GM18507 (cell line): Measurements from ENCODE around the gene ATP2B2.

Experiments used
- DNase-seq: peaks from one replicate; pipeline ENCODE4 v3.0.0; 2011; ENCODE audit warnings: low read depth; ENCODE audit not compliant: insufficient read length; ENCODE audit errors: extremely low spot score
- FAIRE-seq: peaks from 2 replicates; lab custom pipeline; 2011; peaks lifted over from hg19 to GRCh38; lab: Jason Lieb, UNC

ATP2B2 gene

DNA sequence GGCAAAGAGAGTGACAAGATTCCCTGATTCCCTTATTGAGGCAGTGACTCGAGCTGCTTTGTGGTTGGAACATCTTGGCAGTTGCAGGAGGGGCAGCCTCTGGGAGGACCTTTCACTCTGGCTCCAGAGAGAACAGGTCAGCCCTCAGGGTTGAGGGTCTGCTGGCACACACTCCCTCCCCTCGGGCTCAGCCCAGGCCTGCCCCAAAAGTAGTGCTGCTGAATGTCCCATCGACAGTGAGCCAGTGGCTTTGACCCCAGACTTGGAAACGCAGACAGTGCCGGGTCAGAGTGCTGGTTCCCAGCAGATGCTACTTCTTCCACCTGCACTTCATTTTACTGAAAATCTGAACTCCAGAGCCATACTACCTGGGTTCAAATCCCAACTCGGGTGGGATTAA, 25.6 kb upstream of the ATP2B2 start:
- DNase-seq (no peak), FAIRE-seq (no peak)

DNA sequence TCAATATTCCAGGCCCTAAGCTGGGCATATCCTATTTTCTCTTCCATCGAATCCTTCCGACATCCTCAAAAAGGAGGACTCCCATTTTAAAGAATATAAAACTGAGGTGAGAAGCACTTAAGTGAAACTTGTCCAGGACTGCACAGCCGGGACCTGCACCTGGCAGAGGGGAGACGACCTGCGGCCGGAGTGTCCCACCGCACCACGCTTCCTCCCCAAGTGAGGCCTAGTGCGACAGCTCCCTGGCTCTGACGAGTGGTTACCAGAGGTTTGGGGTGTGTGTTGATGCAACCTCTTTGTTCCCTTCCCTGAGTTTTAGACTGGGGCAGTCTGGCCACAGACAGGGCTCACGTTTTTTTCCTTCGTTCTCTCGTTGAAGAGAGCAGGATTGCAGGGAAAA, 24.9 kb upstream of the ATP2B2 start:
- FAIRE-seq (no peak), DNase-seq (no peak)

DNA sequence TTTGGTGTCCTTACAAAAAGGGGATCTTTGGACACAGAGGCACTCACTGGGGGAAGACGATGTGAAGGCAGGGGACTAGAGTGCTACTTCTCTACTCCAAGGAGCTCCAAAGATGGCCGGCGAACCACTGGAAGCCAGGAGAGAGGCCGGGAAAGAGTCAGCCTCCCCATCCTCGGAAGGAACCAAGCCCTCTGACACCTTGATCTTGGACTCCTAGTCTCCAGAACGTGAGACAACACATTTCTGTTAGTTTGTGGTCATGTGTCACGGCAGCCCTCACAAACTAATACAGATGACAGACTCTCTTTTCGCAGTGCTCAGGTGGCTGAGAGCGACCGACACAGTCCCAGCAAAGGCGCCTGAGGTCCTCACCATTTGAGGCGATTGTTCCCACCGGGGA, 24.4 kb upstream of the ATP2B2 start:
- FAIRE-seq, result no peak
- DNase-seq, result no peak

DNA sequence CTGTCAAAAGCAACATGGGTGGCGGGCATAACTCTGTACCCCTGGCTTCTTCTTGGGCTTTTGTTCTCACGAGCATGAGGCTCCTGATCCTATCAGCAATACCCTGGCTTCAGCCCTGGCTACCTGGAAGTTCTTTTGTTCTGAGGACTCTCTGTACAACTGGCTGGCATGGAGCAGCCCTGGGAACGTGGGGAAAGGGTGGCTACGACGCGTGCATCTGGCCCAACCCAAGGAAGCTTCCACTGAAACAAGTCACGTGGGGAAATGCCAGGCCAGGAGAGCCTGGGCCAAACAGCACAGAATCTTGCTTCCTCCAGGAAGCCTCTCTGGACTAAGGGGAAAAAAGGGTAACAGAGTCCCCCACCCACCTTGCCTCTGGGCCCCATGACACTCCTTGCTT, 22.7 kb upstream of the ATP2B2 start:
- DNase-seq (no peak), FAIRE-seq (no peak)

DNA sequence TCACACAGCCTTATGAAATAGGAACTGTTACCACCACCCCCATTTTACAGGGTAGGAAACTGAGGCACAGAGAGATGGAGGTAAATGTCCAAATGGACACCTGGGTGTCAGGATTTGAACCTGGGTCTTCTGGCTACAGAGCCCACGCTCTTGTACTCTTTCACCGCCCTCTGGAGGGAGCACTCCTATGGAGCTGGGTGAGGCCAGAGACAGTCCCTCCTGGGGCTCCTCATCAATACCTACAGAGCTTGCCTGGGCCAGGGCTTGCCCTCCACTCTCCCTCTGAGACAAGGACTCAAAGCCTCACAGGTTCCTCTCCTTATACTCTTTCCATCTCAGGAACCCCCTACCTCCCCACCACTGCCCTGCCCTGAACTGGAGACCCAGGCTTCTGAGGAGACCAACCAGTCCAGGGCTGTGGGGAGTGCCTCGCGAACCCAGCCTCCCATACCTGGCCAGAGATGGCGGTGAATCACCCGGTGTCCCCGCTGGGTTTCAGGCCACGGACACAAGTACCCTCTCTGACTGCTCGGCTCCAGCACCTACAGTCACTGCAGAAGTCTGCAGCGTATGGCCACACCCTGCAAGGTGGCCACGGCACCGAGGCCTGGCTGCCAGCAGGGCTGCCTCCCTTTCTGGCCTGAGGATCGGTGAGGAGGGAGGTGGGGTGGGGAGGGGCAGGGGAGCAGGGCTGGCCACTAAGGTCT, 22.1 kb upstream of the ATP2B2 start:
- no peak for FAIRE-seq
- DNase-seq, result no peak

DNA sequence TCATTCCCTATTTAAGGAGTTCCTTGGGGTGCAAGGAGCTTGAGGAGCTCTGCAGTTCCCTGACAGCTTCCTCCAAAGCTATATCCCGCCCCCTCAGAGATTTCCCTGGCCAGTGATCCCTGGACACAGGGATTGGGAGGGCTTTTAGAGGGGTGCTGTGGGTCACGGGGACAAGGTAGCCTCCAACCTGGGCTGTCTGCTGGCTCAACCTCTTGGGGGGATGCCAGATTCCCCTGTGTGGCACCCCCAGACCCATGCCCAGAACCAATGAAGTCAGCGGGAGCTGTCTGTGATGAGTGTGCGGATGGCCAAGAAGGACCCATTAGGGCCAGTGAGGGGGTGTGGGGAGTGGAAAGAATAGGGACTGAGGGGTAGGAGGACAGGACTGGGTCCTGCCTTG, 21.0 kb upstream of the ATP2B2 start:
- DNase-seq (no peak), FAIRE-seq (no peak)

DNA sequence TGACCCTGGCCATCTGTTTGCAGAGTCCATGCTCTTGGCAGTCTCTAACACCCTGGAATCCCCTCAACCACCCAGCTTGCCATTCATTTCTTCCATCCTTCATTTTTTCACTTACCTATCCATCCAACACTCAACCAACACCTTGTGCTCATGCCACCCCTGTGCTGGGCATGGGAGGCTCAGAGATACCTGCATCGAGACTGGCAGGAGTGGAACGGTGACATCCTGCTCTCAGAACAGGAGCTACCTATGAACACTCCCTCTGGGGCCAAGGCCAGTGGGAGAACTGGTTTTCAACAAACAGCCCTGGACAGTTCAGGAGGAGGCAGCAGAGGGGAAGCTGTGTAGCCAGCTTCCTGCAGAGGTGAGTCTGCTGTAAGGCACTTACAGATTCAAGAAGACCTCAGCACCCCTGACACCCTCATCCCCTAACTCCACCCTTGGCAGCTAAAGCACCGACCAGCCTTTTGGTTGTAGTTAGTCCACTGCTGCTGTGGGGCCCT, 19.5 kb upstream of the ATP2B2 start:
- DNase-seq (no peak), FAIRE-seq (no peak)

DNA sequence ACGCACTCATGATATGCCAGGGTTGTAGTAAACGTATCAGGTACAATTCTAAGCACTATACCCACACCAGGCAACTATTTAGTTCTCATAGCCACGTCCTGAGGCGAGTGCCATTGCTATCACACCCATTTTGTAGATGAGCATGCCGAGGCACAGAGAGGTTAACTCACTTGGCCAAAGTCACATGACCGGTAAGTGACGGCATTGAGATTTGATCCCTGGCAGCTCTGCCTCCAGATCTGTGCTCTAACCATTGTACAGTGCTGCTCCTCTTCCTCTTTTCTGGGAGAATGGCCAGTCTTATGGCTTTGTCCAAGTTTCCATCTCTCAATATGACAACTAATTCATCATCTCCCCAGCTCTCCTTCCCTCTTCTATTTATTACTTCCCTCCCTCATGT, 18.9 kb upstream of the ATP2B2 start:
- no peak for FAIRE-seq
- DNase-seq, result no peak

DNA sequence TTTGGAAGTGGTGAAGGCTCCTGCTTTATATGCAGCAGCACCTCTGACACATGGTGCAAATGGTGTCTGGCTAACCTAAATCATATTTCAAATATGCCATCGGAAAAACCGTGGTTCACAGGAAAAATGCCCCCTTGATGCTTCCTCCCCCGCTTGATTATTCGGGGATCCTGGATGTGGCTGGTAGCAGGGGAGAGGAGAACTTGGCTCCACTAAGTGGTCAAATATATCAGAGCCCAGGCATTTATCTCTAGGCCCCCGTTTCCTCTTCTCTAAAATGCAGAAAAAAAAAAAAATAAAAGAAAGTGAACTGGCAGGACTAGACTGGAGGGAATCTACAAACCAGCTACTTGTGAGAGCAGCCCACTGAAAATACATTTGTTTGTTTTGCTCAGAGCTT, 18.2 kb upstream of the ATP2B2 start:
- DNase-seq (no peak), FAIRE-seq (no peak)

DNA sequence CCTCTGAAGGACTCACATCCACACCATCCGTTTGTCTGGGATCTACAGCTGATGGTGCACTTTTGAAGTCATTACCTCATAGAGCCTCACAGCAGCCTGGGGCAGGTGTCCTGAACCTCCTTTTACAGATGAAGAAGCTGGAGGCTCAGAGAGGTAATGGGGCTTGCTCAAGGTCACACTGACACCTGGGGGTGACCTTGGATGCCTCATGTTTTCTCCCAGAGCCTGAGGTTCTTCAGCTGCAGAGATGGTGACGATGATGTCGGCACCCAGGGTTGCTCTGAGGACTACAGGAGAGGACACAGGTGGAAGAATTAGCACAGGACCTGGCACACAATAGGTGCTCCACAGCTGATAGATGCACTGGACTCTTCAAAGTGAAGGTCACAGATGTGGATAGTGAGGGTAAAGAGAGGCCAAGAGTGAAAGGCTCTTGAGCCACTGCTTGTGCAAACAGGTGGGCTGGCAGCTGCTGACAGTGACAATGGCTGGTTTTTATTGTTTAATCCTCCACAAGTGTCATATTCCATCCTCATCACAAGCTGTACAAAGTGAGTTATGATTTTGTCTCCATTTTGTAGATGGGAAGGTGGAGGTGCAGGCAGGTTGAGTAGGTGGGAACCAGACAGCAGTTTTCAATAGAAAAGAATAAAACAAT, 17.4 kb upstream of the ATP2B2 start:
- FAIRE-seq (no peak), DNase-seq (no peak)

DNA sequence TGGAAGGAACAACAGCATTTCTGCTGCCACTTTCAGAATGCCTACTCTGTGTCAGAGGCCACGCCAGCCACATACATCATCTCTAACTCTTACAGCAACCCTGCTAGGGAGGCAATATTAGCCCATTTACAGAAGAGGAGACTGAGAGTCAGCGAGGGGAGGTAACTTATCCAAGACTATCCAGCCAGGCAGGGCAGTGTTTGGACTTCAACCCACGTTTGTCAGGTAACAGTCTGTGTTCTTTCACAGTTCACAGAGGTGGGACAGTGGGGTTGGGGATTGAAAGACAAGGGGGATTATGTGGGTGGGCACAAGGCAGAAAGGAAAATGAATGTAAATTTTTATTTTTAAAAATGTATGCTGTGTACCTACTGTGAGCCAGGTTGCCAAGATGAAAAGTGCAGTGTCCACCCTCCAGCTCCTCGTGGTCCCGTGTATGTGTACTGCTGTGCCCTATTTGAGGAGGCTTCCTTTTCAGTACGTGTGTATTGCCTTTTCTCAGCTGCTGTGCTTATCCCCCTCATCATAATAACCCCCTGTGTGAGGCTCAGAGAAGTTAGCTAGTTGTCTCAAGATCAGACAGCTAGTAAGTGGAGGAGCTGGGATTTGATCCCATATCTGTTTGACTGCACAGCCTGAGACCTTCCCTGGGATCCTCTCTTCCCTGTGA, 16.5 kb upstream of the ATP2B2 start:
- no peak for DNase-seq
- FAIRE-seq, result no peak

DNA sequence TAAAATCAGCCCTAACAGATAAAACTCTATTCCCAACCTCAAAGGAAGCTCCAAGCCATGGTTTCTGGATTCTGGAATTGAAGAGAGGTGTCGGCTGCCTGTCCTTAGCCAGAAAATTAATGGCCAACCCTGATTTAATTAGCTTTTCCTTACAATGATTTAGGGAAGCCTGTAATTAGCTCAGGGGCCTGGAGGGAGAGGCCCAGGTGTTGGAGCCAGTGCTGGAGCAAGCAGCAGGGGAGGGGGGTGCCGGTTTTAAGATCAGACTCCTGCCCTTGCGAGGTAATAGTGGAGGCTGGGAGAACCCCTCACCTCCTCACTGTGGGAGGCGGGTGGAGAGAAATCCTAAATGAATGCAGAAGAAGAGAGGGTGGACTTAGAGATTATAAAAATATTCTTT, 14.7 kb upstream of the ATP2B2 start:
- no peak for FAIRE-seq
- no peak for DNase-seq

DNA sequence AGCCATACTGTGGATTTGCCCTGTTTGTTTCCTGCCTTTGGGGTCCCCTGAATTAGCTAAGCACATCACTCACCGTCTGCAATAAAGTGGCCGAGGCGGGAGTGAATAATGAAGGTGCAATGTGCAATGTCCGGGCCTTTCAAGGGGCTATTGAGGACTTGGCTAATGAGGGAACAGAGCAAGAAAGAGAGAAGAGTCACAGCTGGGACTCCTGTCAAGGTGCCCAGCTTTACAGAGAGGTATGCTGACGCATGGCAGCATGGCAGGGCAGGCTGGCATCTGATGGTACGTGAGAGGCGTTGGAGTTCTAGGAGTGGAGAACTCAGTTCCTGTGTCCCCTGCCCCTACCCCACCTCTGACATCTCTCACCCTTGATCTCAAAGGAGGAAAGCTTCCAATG, 13.8 kb upstream of the ATP2B2 start:
- DNase-seq, result no peak
- FAIRE-seq, result no peak

DNA sequence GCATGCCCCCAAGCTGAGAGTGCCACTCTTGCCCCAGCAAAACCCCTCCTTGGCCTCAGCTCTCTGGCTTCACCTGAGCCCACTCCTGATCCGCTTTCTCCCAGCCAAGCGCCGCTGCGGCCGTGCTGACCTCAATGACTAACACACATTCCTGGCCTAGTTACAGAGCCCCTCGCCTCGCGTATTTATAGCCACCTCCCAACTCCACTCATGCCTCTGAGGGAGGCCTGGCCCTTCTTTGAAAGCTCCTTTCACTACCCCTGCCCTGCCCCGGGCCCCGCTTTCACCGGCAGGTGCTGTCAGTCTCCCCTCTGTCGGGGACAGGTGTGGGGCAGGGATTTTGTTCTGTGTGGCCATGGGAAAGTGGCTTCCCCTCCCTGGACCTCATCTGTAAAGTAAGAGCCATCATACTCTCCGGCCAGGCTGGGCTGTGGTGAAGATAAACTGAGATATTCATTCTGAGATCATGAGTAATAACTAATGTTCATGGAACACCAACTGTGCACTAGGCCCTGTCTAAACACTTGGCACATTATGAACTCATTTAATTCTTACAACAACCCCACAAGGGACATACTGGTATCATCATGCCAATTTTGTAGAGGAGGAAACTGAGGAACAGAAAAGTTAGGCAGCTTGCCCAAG, 13.2 kb upstream of the ATP2B2 start:
- FAIRE-seq, result no peak
- no peak for DNase-seq

DNA sequence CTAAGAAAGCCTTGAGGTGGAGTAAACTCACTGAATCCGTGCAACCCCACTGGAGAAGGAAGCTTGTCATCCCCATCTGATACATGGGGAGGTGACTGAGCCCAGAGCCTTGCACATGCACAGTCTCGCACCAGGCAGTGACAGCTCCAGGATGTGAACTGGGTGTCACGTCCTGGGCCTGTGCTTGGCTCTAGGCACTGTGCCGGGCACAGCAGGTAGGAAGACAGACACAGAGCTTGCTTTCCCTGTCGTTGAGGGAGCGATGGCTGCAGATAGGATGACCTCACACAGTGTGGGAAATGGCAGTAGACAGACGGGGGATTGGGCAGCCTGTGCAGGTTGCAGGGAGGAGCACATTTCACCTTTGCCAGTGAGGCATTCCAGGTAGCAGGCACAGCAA, 12.2 kb upstream of the ATP2B2 start:
- FAIRE-seq, result no peak
- no peak for DNase-seq

DNA sequence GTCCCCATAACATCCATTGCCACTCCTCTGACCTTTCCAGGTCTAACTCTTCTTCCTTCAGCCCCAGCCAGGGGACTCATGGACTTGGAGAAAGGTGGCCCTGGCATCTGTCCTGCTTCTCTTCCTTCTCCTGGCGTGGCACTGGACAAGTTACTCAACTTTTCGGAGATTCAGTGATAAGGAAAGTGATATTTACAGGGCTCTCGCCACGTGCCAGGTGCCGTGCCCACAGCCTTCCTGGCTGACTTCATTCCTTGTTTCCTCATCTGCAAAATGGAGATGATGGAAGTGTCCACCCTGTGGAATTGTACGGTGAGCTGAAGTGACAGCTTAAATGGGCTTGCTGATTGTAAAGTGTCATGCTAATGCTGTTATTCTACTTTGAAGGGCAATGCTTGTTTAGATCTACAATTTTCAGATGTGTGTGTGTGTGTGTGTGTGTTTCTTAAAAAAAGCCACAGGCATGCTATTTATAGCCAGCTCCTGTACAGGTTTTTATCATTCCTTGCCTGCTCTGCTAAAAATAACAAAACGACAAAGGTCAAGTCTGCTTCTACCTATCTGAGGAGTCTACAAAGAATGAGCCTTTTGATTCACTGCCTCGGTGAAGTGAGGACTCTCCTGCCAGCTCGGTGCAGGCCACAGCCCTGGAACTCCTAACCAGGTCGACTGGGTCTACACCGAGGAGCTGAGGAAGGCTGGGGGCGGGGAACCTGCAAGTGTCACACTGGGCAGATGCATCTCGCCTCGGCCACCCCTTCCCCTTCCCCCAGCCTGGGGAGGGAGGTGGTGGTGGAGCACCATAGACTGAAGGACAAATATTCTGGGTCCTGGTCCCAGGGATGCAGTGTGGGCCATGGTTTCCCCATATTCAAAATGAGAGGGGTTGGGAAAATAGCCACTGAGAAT, 11.4 kb upstream of the ATP2B2 start:
- DNase-seq, result no peak
- FAIRE-seq, result no peak

DNA sequence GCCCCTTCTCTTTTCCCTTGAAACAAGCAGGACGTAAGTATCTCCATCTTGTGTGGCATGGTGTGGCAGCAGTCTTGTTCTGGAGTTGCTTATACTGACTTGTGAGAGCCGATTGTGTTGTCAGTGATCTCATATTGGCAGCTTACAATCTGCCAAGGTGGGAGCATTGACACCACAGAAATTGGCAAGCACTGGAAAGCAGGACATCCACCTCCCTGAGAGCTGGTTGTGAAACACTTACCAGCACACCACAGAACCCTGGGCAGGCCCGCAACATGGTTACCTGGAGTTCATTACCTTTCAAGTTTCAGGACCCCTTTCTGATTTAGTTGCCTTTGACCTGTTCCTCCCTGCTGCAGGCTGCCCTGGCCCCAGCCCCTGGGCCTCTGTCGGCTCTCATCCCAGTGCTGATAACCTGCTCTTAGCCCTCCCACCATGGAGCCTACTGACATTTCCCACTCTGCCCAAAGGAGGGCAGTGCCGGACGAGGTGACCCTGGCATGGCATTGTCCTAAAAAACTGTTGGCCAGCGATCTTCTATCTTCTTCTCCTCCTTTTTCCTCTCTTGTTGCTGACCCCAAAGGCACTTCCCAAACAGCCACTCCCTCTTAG, 10.6 kb upstream of the ATP2B2 start:
- no peak for FAIRE-seq
- no peak for DNase-seq

DNA sequence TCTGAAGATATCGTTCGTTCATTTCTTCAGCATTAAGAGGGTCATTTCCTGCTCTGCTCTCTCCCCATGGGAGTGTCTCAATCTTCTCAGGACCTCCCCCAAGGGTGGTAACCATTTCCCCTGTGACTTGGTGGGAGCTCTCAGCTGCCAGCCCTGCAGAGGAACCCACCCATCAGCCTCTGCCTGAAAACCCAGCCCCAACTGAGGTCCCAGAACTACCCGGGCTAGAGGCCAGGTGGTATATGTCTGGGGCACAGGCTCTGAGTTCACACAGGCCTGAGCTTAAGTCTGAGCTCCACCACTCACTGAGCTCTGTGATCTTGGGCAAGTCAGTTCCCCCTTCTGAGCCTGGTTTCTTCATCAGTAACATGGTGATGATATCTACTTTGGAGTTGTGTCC, 10.0 kb upstream of the ATP2B2 start:
- DNase-seq, result no peak
- FAIRE-seq, result no peak

DNA sequence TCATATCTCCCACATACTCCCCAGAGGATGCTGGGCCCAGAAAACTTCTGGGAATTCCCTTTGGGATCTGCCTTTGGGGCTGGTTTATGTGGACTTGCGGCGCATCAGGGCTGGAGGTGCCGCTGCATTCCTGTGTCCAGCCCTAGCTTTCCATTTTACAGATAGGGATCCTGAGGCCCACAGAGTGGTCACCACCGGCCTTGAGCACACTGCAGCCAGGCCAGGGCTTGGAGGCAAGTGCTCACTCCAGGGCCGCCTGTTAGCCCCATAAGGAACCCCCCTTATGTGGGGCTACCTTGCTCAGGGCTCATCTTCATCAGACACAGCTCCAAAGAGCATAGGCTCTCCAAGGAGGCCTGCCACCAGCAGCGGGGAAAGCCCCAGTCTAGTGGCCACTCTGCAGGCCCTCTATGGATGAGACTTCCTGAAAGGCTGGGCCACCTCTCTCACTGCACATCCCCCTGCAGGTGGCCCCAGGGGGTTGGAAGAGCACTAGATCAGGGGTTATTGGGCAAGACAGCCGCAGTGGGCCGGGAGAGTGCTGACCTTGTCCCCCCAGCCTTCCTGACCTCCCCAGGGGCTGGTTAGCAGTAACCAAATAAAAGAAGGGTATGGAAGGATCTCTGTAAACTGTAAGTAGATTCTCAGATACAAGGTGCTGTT, 9.2 kb upstream of the ATP2B2 start:
- DNase-seq (no peak), FAIRE-seq (no peak)
